Ishikawa (cell line): Measurements from ENCODE around the gene TANC1.

Experiments used
- CEBPB ChIP-seq: IDR thresholded peaks from 2 replicates; pipeline ENCODE4 v1.6.1; 2012
- CREB1 ChIP-seq: IDR thresholded peaks from 2 replicates; pipeline ENCODE4 v1.6.1; 2012; ENCODE audit warnings: low read depth
- EGR1 ChIP-seq: IDR thresholded peaks from 2 replicates; pipeline ENCODE4 v1.6.1; 2012
- EP300 ChIP-seq: IDR thresholded peaks from 2 replicates; pipeline ENCODE4 v1.6.1; 2012; ENCODE audit warnings: borderline replicate concordance
- FOXM1 ChIP-seq: IDR thresholded peaks from 2 replicates; pipeline ENCODE4 v1.6.1; 2012; ENCODE audit warnings: low read depth, borderline replicate concordance
- MAX ChIP-seq: IDR thresholded peaks from 2 replicates; pipeline ENCODE4 v1.6.1; 2012
- NFIC ChIP-seq: IDR thresholded peaks from 2 replicates; pipeline ENCODE4 v1.6.1; 2012
- RAD21 ChIP-seq: IDR thresholded peaks from 2 replicates; pipeline ENCODE4 v1.6.1; 2012; ENCODE audit warnings: low read depth
- REST ChIP-seq: IDR thresholded peaks from 2 replicates; pipeline ENCODE4 v1.6.1; 2012; ENCODE audit warnings: low read depth, mild to moderate bottlenecking
- TAF1 ChIP-seq: IDR thresholded peaks from 2 replicates; pipeline ENCODE4 v1.6.1; 2012; ENCODE audit warnings: low read depth, mild to moderate bottlenecking
- TCF12 ChIP-seq: IDR thresholded peaks from 2 replicates; pipeline ENCODE4 v1.6.1; 2012; ENCODE audit warnings: low read depth
- TEAD4 ChIP-seq: IDR thresholded peaks from 2 replicates; pipeline ENCODE4 v1.6.1; 2012
- USF1 ChIP-seq: IDR thresholded peaks from 2 replicates; pipeline ENCODE4 v1.6.1; 2012
- YY1 ChIP-seq: IDR thresholded peaks from 2 replicates; pipeline ENCODE4 v1.6.1; 2012; ENCODE audit warnings: low read depth
- ZBTB7A ChIP-seq: IDR thresholded peaks from 2 replicates; pipeline ENCODE4 v1.6.1; 2012; ENCODE audit warnings: low read depth

Gene TANC1

GRCh38 chr2:158969162-158969714 is 798 bp downstream of the TANC1 start:
- TF ChIP-seq EGR1 (0 out of 2 replicates have a peak, but pooled peaks have one; percentile 19), CEBPB (no peak), TAF1 (0 out of 2 replicates have a peak, but pooled peaks have one; percentile 7), ZBTB7A (peak; percentile 78; the same call in 1 of the 2 replicates)

- TF ChIP-seq EP300, result peak; percentile 27; the same call in 1 of the 2 replicates
- peak; percentile 80 for TF ChIP-seq MAX
- TF ChIP-seq YY1, result 0 out of 2 replicates have a peak, but pooled peaks have one; percentile 37
- TF ChIP-seq TAF1, result no peak
Observed at GRCh38 chr2:158969715-158970240, 1.3 kb downstream of the TANC1 start.

- no peak for TF ChIP-seq CEBPB
- no peak for TF ChIP-seq REST
- TF ChIP-seq ZBTB7A, result no peak
- no peak for TF ChIP-seq EP300
- TF ChIP-seq TEAD4, result no peak
- no peak for TF ChIP-seq RAD21
- TF ChIP-seq TCF12, result no peak
- TF ChIP-seq CREB1, result no peak
- TF ChIP-seq USF1, result no peak
- TF ChIP-seq TAF1, result no peak
- TF ChIP-seq FOXM1, result no peak
- TF ChIP-seq EGR1, result no peak
- no peak for TF ChIP-seq YY1
Observed at GRCh38 chr2:158970241-158970751, 1.9 kb downstream of the TANC1 start.

- TF ChIP-seq EP300, result peak; percentile 50; the same call in 1 of the 2 replicates
- TF ChIP-seq FOXM1, result no peak
- TF ChIP-seq EGR1, result no peak
- peak; percentile 66 for TF ChIP-seq TEAD4
- no peak for TF ChIP-seq MAX
- no peak for TF ChIP-seq USF1
- no peak for TF ChIP-seq TCF12
- no peak for TF ChIP-seq TAF1
- peak; percentile 92 for TF ChIP-seq NFIC
- no peak for TF ChIP-seq CEBPB
- TF ChIP-seq CREB1, result no peak
Observed at GRCh38 chr2:158973116-158973956, 4.9 kb downstream of the TANC1 start.

GRCh38 chr2:158975271-158975921 is 7.0 kb downstream of the TANC1 start:
- TF ChIP-seq EP300 (no peak), TAF1 (no peak), MAX (no peak), CEBPB (no peak), TEAD4 (no peak), CREB1 (no peak), TCF12 (no peak), USF1 (no peak), ZBTB7A (no peak), YY1 (no peak), REST (no peak), RAD21 (no peak), FOXM1 (no peak), NFIC (no peak), EGR1 (no peak)
